ENCODE measurements around the gene SLC2A9.

The SLC2A9 gene

GRCh38 chr4:10041036-10041435, 19.7 kb upstream of the SLC2A9 start:
- no peak for DNase-seq

GRCh38 chr4:10040049-10040892, 19.0 kb upstream of the SLC2A9 start:
- no peak for DNase-seq

GRCh38 chr4:10036807-10037342, 15.6 kb upstream of the SLC2A9 start:
- no peak for DNase-seq

GRCh38 chr4:10035130-10035529, 13.8 kb upstream of the SLC2A9 start:
- DNase-seq, result no peak

GRCh38 chr4:10034612-10035104, 13.4 kb upstream of the SLC2A9 start:
- DNase-seq, result no peak

- DNase-seq, result no peak
Observed at GRCh38 chr4:10034136-10034535, 12.8 kb upstream of the SLC2A9 start.

GRCh38 chr4:10033191-10033881, 12.0 kb upstream of the SLC2A9 start:
- DNase-seq, result no peak

- no peak for DNase-seq
Observed at GRCh38 chr4:10032625-10033024, 11.3 kb upstream of the SLC2A9 start.

- DNase-seq, result no peak
Observed at GRCh38 chr4:10031668-10032590, 10.6 kb upstream of the SLC2A9 start.

- no peak for DNase-seq
Observed at GRCh38 chr4:10030972-10031667, 9.8 kb upstream of the SLC2A9 start.

GRCh38 chr4:10029403-10029802, 8.1 kb upstream of the SLC2A9 start:
- no peak for DNase-seq

- no peak for DNase-seq
Observed at GRCh38 chr4:10028910-10029309, 7.6 kb upstream of the SLC2A9 start.

GRCh38 chr4:10026485-10026884, 5.2 kb upstream of the SLC2A9 start:
- DNase-seq, result no peak

GRCh38 chr4:10025230-10025806, 4.0 kb upstream of the SLC2A9 start:
- no peak for DNase-seq

- no peak for DNase-seq
Observed at GRCh38 chr4:10024303-10024702, 3.0 kb upstream of the SLC2A9 start.

- no peak for DNase-seq
Observed at GRCh38 chr4:10023806-10024205, 2.5 kb upstream of the SLC2A9 start.

GRCh38 chr4:10023050-10023419, 1.7 kb upstream of the SLC2A9 start:
- DNase-seq, result no peak

- no peak for DNase-seq
Observed at GRCh38 chr4:10022346-10023049, 1.2 kb upstream of the SLC2A9 start.

GRCh38 chr4:10021653-10022023, 341 bp upstream of the SLC2A9 start:
- DNase-seq, result no peak

GRCh38 chr4:10020106-10020505, 1.2 kb downstream of the SLC2A9 start:
- no peak for DNase-seq

GRCh38 chr4:10019521-10020051, 1.7 kb downstream of the SLC2A9 start:
- no peak for DNase-seq

All from stimulated activated CD4-positive, alpha-beta T cell treated with anti-CD3 and anti-CD28 coated beads, Interleukin-4, amount 100 ng/mL, for 24 hours (primary cell).